Measurements from ENCODE around the gene CENPK. TPM values are rescaled to one million over a fixed set of nuclear protein-coding genes. Genes with fewer than 3 reads are reported as not detected.

CENPK gene
- total RNA-seq (2021), result 34.6 and 45.6 TPM in 2 replicates
- Bru-seq, nascent RNA, result percentile 87 among the genes with signal in this experiment
- BruChase-seq, experiment 1, labeled RNA remaining after a 2-hour chase, result percentile 88 among the genes with signal in this experiment
- BruChase-seq, experiment 2, labeled RNA remaining after a 6-hour chase, result percentile 78 among the genes with signal in this experiment
- long read RNA-seq, transcript CENPK-215 (11 exons, 1,697 nt), result minor isoform, 21 of 106 reads
- long read RNA-seq, transcript CENPK-208 (11 exons, 1,586 nt), result minor isoform, 6 of 106 reads
- long read RNA-seq, transcript CENPK-202 (11 exons, 1,734 nt), result major isoform, 47 of 106 reads
- long read RNA-seq, partial matches to known transcripts, result 4 of 106 reads
- long read RNA-seq, other reads (novel, unspliced or antisense), result 28 of 106 reads

DNA sequence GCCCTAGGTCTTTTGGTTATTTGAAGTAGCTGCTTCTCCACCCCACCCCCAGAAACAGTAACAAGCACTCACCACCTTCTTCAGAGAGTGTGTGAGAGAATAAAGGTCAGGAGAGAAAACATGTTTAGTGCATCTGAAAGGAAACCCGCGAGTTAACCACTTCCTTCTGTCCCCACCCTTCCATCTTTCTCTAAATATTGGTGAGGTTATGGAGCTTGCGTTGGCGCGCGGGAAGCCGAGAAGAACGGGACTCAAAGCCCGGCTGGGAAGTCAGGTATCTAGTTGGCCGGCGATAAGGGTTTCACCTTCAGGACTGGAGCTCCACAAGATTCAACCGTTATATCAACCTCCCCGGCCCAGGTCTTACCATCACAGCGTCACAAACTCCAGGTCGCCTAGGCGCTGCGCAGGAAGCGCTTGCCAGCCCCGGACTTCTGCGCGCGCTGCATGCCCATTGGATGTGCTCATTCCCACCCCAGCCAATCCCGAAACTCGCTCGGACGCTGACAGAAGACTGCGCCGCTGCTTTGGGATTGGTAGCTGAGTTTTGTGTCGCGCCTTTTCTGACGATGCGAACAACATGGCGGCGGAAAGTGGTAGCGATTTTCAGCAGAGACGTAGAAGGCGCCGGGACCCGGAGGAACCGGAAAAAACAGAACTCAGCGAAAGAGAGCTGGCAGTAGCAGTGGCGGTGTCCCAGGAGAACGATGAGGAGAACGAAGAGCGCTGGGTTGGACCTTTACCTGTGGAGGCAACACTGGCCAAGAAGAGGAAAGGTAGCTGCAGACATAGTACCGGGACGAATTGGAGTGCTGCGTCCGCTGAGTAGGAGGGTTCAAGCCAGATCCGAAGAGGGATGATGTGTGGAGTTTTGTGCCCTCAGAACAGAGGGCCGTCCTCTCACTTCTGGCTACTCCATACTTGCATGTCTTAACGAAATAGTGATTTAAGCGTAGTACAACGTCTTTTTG lies at the start of gene CENPK, which contains the start of gene PPWD1:
TSS of gene CENPK (minus strand) at position 438 of the 971 bp plus-strand sequence. CDS start 8,261 bp downstream, outside the sequence.
TSS of gene PPWD1 (plus strand) at position 566 of the 971 bp plus-strand sequence. CDS start at position 581, 15 bp downstream.
- Histone ChIP-seq H4K20me1 (ENCODE audit: insufficient read depth) (no peaks in the 10 kb centered on the region), H3K27me3 (ENCODE audit: insufficient read depth, low read depth) (no peaks in the 10 kb centered on the region), H3K4me2 (peak within 1 kb of the TSS; percentile 87), H3F3A (ENCODE audit: insufficient read depth, low read depth) (no peaks in the 10 kb centered on the region), H2AFZ (peak within 1 kb of the TSS; percentile 99), H3K79me2 (ENCODE audit: low read depth) (peaks cover 41% of the 10 kb centered on the region), H3K4me3 (peak within 1 kb of the TSS; percentile 80), H3K9me3 (ENCODE audit: insufficient read depth, low read depth) (no peaks in the 10 kb centered on the region), H3K9me2 (ENCODE audit: insufficient read depth) (no peaks in the 10 kb centered on the region), H3K27ac (peak within 1 kb of the TSS; percentile 78), H3K4me1 (replicated peaks; ENCODE audit: insufficient read depth) (peaks cover 22% of the 10 kb centered on the region), H3K36me3 (ENCODE audit: low read depth) (no peaks in the 10 kb centered on the region)
- TF ChIP-seq, protein P1, sequence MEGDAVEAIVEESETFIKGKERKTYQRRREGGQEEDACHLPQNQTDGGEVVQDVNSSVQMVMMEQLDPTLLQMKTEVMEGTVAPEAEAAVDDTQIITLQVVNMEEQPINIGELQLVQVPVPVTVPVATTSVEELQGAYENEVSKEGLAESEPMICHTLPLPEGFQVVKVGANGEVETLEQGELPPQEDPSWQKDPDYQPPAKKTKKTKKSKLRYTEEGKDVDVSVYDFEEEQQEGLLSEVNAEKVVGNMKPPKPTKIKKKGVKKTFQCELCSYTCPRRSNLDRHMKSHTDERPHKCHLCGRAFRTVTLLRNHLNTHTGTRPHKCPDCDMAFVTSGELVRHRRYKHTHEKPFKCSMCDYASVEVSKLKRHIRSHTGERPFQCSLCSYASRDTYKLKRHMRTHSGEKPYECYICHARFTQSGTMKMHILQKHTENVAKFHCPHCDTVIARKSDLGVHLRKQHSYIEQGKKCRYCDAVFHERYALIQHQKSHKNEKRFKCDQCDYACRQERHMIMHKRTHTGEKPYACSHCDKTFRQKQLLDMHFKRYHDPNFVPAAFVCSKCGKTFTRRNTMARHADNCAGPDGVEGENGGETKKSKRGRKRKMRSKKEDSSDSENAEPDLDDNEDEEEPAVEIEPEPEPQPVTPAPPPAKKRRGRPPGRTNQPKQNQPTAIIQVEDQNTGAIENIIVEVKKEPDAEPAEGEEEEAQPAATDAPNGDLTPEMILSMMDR (conservative IDR thresholded peaks at IDR 0.05), result no peak
- no peak for TF ChIP-seq EZH2 (IDR thresholded peaks at IDR 0.05; ENCODE audit: low read depth)
- CTCF ChIA-PET, result interaction anchor here (0.6 to 1.2 kb wide), 2 partner anchors 79 to 357 kb away, joined by 4 to 13 read pairs; no protein-coding TSS in a partner anchor
- BruUV-seq (replicated peaks), result TSS peak; percentile 72
- DNase-seq, result peak; percentile 90 to 93
- intact Hi-C loops (cut with micrococcal nuclease; ENCODE audit: unreplicated experiment), result no loop called here
- POLR2A ChIA-PET (ENCODE audit: unreplicated experiment), result interaction anchor here (0.5 to 0.6 kb wide), 3 partner anchors 117 to 367 kb away, joined by 3 to 4 read pairs (median 3); no protein-coding TSS in a partner anchor

- TF ChIP-seq, protein P1 (conservative IDR thresholded peaks at IDR 0.05), result no peak
- no peak for TF ChIP-seq EZH2 (IDR thresholded peaks at IDR 0.05; ENCODE audit: low read depth)
- ChIA-PET CTCF (no interaction called here), POLR2A (ENCODE audit: unreplicated experiment) (interaction anchor here (0.6 kb wide), 2 partner anchors 121 to 314 kb away, joined by 3 to 4 read pairs; no protein-coding TSS in a partner anchor)
- Histone ChIP-seq H3K27me3 (ENCODE audit: insufficient read depth, low read depth) (no peaks in the 10 kb centered on the region), H3K36me3 (ENCODE audit: low read depth) (peaks cover 36% of the 10 kb centered on the region), H3K4me3 (no peak overlapping the region), H3K9me2 (ENCODE audit: insufficient read depth) (no peaks in the 10 kb centered on the region), H3F3A (ENCODE audit: insufficient read depth, low read depth) (peaks cover 9% of the 10 kb centered on the region), H3K27ac (0 out of 2 replicates have a peak overlapping the region, but pooled peaks have one; percentile 16), H2AFZ (no peak overlapping the region), H3K4me1 (replicated peaks; ENCODE audit: insufficient read depth) (peaks cover 9% of the 10 kb centered on the region; the same call in 1 of the 2 replicates), H4K20me1 (ENCODE audit: insufficient read depth) (0 out of 2 replicates have a peak, but pooled peaks cover 5% of the 10 kb centered on the region), H3K79me2 (ENCODE audit: low read depth) (no peaks in the 10 kb centered on the region; the same call in 1 of the 2 replicates), H3K4me2 (no peak overlapping the region), H3K9me3 (ENCODE audit: insufficient read depth, low read depth) (no peaks in the 10 kb centered on the region)
- intact Hi-C loops (cut with micrococcal nuclease; ENCODE audit: unreplicated experiment), result no loop called here
- BruUV-seq (replicated peaks), result no TSS peak
- DNase-seq, result no peak
Measured at GRCh38 chr5:65612298-65612907, 49.4 kb upstream of the CENPK start.
